GM23338 (cell line): ENCODE data around the gene ATF5.

Experiments used
- CTCF ChIP-seq, 2 experiments: fragments of 200-600 bp in 1 of 2; sonication (generic) in 1 of 2; conservative IDR thresholded peaks; 2 replicates each; pipeline versions ENCODE4 v1.5.1 to v1.6.1; 2016 to 2017; ENCODE audit warnings: antibody characterized with exemption in 2 of 2, low read depth in 2 of 2, mild to moderate bottlenecking in 2 of 2, moderate library complexity in 1 of 2
- EZH2 ChIP-seq: fragments of 200-600 bp; sonication (generic); IDR thresholded peaks from one replicate; pipeline ENCODE4 v1.8.0; 2017; ENCODE audit warnings: antibody characterized with exemption, mild to moderate bottlenecking, low read depth; ENCODE audit not compliant: unreplicated experiment
- EZH2phosphoT487 ChIP-seq: fragments of 200-600 bp; sonication (generic); IDR thresholded peaks from one replicate; pipeline ENCODE4 v1.8.1; 2018; ENCODE audit warnings: antibody characterized with exemption; ENCODE audit not compliant: unreplicated experiment
- JUNB ChIP-seq: IDR thresholded peaks from one replicate; pipeline ENCODE4 v1.6.1; 2016; ENCODE audit warnings: antibody characterized with exemption; ENCODE audit not compliant: unreplicated experiment
- POLR2AphosphoS5 ChIP-seq: IDR thresholded peaks from 2 replicates; pipeline ENCODE4 v1.6.1; 2016; ENCODE audit warnings: antibody characterized with exemption, low read depth
- REST ChIP-seq: IDR thresholded peaks from one replicate; pipeline ENCODE4 v1.6.1; 2018; ENCODE audit warnings: antibody characterized with exemption; ENCODE audit not compliant: unreplicated experiment

- TF ChIP-seq CTCF (conservative IDR thresholded peaks at IDR 0.05; ENCODE audit: low read depth in 2 of 2) (no peak), POLR2AphosphoS5 (no peak), REST (no peak), EZH2 (no peak), JUNB (no peak), EZH2phosphoT487 (no peak)
These were observed 32.0 kb upstream of the ATF5 start, which contains the start of gene IL4I1 for GRCh38 chr19:49896863-49897621.
